Measurements from ENCODE around the gene TMEM236.

GRCh38 chr10:17737027-17737965 lies 14.7 kb upstream of the TMEM236 start:
- TF ChIP-seq POLR2A (IDR thresholded peaks at IDR 0.05) = no peak
- TF ChIP-seq CTCF (IDR thresholded peaks at IDR 0.05) = peak; percentile 15 to 59 (median 46)
